Osteocyte (in vitro differentiated cells): ENCODE data around the gene RHOT2. TPM values are rescaled to one million over a fixed set of nuclear protein-coding genes. Genes with fewer than 3 reads are reported as not detected.
"Not testable (repeated sequence)": the region's sequence is repeated elsewhere in the genome, so short reads cannot be mapped to it uniquely, and the experiment has no call there.

Experiments used
- DNase-seq: peaks from one replicate; pipeline ENCODE4 v3.0.0; 2021; ENCODE audit warnings: mixed read lengths; ENCODE audit not compliant: unreplicated experiment; ENCODE audit errors: extremely low spot score
- H3K27ac Mint-ChIP-seq: one replicate; pipeline ENCODE4 v1.8.0; 2021; ENCODE audit warnings: mild to moderate bottlenecking, mixed read lengths; ENCODE audit not compliant: unreplicated experiment
- H3K27me3 Mint-ChIP-seq: one replicate; pipeline ENCODE4 v1.8.0; 2021; ENCODE audit warnings: mixed read lengths; ENCODE audit not compliant: unreplicated experiment
- H3K36me3 Mint-ChIP-seq: one replicate; pipeline ENCODE4 v1.8.0; 2021; ENCODE audit warnings: mixed read lengths; ENCODE audit not compliant: unreplicated experiment
- H3K4me1 Mint-ChIP-seq: one replicate; pipeline ENCODE4 v1.8.0; 2021; ENCODE audit warnings: mixed read lengths; ENCODE audit not compliant: unreplicated experiment
- H3K4me3 Mint-ChIP-seq: one replicate; pipeline ENCODE4 v1.8.0; 2021; ENCODE audit warnings: mild to moderate bottlenecking, moderate library complexity, mixed read lengths; ENCODE audit not compliant: unreplicated experiment
- H3K9me3 Mint-ChIP-seq: one replicate; pipeline ENCODE4 v1.8.0; 2021; ENCODE audit warnings: mixed read lengths; ENCODE audit not compliant: unreplicated experiment
- CTCF ChIP-seq: fragments of 200-600 bp; sonication (generic); IDR thresholded peaks from 2 replicates; pipeline ENCODE4 v1.5.0; 2021; ENCODE audit warnings: antibody characterized with exemption, mild to moderate bottlenecking, moderate library complexity
- total RNA-seq: library from RNA; stranded (reverse); gene quantifications from 2 replicates; pipeline ENCODE4 v1.2.1, GENCODE V29; 2021

RHOT2 gene
- total RNA-seq, 1 donor from 2014 or later = 126 TPM

- not testable (repeated sequence) for H3K4me3 Mint-ChIP-seq, H3K9me3 Mint-ChIP-seq, H3K27me3 Mint-ChIP-seq, H3K36me3 Mint-ChIP-seq, DNase-seq
- Mint-ChIP-seq H3K4me1 (peaks cover 37% of the 10 kb centered on the region), H3K27ac (peak overlapping the region; percentile 85)
- peak; percentile 67 for TF ChIP-seq CTCF
These were observed 44.9 kb downstream of the RHOT2 start for GRCh38 chr16:712740-713250.

- Mint-ChIP-seq H3K4me3 (no peak overlapping the region), H3K9me3 (no peaks in the 10 kb centered on the region), H3K36me3 (no peaks in the 10 kb centered on the region), H3K27ac (no peak overlapping the region), H3K27me3 (no peaks in the 10 kb centered on the region), H3K4me1 (peaks cover 38% of the 10 kb centered on the region)
- no peak for DNase-seq
- no peak for TF ChIP-seq CTCF
These were observed 46.1 kb downstream of the RHOT2 start for GRCh38 chr16:714079-714478.

- no peak for TF ChIP-seq CTCF
- H3K9me3 Mint-ChIP-seq = no peaks in the 10 kb centered on the region
- peak; percentile 95 for DNase-seq
- H3K36me3 Mint-ChIP-seq = no peaks in the 10 kb centered on the region
- no peaks in the 10 kb centered on the region for H3K27me3 Mint-ChIP-seq
- peaks cover 36% of the 10 kb centered on the region for H3K4me1 Mint-ChIP-seq
- H3K27ac Mint-ChIP-seq = peak within 1 kb of the TSS; percentile 14
- H3K4me3 Mint-ChIP-seq = peak within 1 kb of the TSS; percentile 67
These were observed 46.9 kb downstream of the RHOT2 start, which contains the start of gene METRN for GRCh38 chr16:714558-715476. TSS of gene METRN (plus strand) at chr16:715118. CDS start at chr16:715290, 172 bp downstream.

GRCh38 chr16:715477-716199, 47.7 kb downstream of the RHOT2 start:
- no peak for DNase-seq
- peak overlapping the region; percentile 67 for H3K4me3 Mint-ChIP-seq
- TF ChIP-seq CTCF = peak; percentile 38
- peaks cover 39% of the 10 kb centered on the region for H3K4me1 Mint-ChIP-seq
- H3K27me3 Mint-ChIP-seq = no peaks in the 10 kb centered on the region
- no peaks in the 10 kb centered on the region for H3K9me3 Mint-ChIP-seq
- H3K36me3 Mint-ChIP-seq = no peaks in the 10 kb centered on the region
- H3K27ac Mint-ChIP-seq = peak overlapping the region; percentile 14

GRCh38 chr16:716200-716568, 48.3 kb downstream of the RHOT2 start:
- peak overlapping the region; percentile 14 for H3K27ac Mint-ChIP-seq
- DNase-seq = no peak
- no peaks in the 10 kb centered on the region for H3K27me3 Mint-ChIP-seq
- H3K9me3 Mint-ChIP-seq = no peaks in the 10 kb centered on the region
- H3K36me3 Mint-ChIP-seq = no peaks in the 10 kb centered on the region
- H3K4me3 Mint-ChIP-seq = peak overlapping the region; percentile 67
- peaks cover 37% of the 10 kb centered on the region for H3K4me1 Mint-ChIP-seq
- TF ChIP-seq CTCF = no peak
